Right lobe of liver (tissue), 6 donors: ENCODE results near the gene ST7. TPM values are rescaled to one million over a fixed set of nuclear protein-coding genes. Genes with fewer than 3 reads are reported as not detected.

Source experiments
- ATAC-seq, 4 donors: fragments of 200-7000 bp; cut with Tn5 transposase; one replicate each; pipeline ENCODE4 v1.9.1; 2020; ENCODE audit warnings: mild to moderate bottlenecking in 4 of 4, moderate library complexity in 4 of 4
- DNase-seq, 3 donors: peaks; one replicate each; pipeline ENCODE4 v3.0.0-alpha.2; 2020
- H3K27ac ChIP-seq, 3 donors: fragments of 200-600 bp; one replicate each; pipeline ENCODE4 v1.8.0; 2022
- H3K27me3 ChIP-seq, 2 donors: fragments of 200-600 bp; one replicate each; pipeline ENCODE4 v1.8.0; 2022
- H3K36me3 ChIP-seq, 4 donors: fragments of 200-600 bp; sonication (generic) in 1 of 4; one replicate each; pipeline versions ENCODE4 v1.5.1 to v1.8.0; 2017 to 2022; ENCODE audit warnings: control low read depth in 1 of 4
- H3K4me1 ChIP-seq, 4 donors: fragments of 200-600 bp; sonication (generic) in 1 of 4; one replicate each; pipeline versions ENCODE4 v1.5.1 to v1.8.0; 2017 to 2022; ENCODE audit warnings: control low read depth in 1 of 4
- H3K4me3 ChIP-seq, 3 donors: fragments of 200-600 bp; one replicate each; pipeline ENCODE4 v1.8.0; 2022
- H3K9me3 ChIP-seq, 4 donors: fragments of 200-600 bp; sonication (generic) in 1 of 4; one replicate each; pipeline versions ENCODE4 v1.5.1 to v1.8.0; 2017 to 2022; ENCODE audit warnings: control low read depth in 1 of 4
- CTCF ChIP-seq, 4 donors: fragments of 200-600 bp in 3 of 4; fragments of 450-650 bp in 1 of 4; IDR thresholded peaks; one replicate each; pipeline versions ENCODE4 v1.5.1 to v1.8.0; 2016 to 2022; ENCODE audit warnings: antibody characterized with exemption in 4 of 4, mild to moderate bottlenecking in 2 of 4
- POLR2A ChIP-seq: fragments of 450-650 bp; IDR thresholded peaks from one replicate; pipeline ENCODE4 v1.6.1; 2017; ENCODE audit warnings: antibody characterized with exemption, mild to moderate bottlenecking
- WGBS: methylation state at CpG from one replicate; pipeline ENCODE4 v1.1.6; 2018; ENCODE audit warnings: low coverage, low lambda C conversion rate; ENCODE audit not compliant: insufficient coverage; ENCODE audit errors: missing lambda C conversion rate; 5-methylcytosine and 5-hydroxymethylcytosine counted together
- intact Hi-C, 2 donors: fragments of 100-400 bp; cut with DNase I; formaldehyde crosslinking; loops; one replicate each; pipeline versions ENCODE4 v1.11.2 to v1.14.1; 2022
- total RNA-seq, 6 experiments: library from RNA; depleted of rRNA in 2 of 6; stranded (reverse); fragments of >200 nt in 2 of 6; fragmentation: NEBNext Ultra II Directional in 3 of 6; extraction: Animal tissue kit (Norgen Biotek cat#: 25700) in 3 of 6; gene quantifications; one replicate each; pipeline versions ENCODE4 v1.1.0 to v1.2.4, GENCODE V29; 2016 to 2023
- donor health status: DM: no; HTN: yes; CAD: no.
- donor health status: DM: no; HTN: no; CAD: no.
- donor health status: DM: no; HTN: no; CAD: no.
- donor health status: DM: no; HTN: yes; CAD: no.
- donor health status: DM: no; HTN: yes; CAD: no.

ST7 gene
- total RNA-seq, 6 experiments from 2014 or later = 17.4 to 29.9 (median 22.4) TPM

- no peak for ATAC-seq
- no peaks in the 10 kb centered on the region for H3K9me3 ChIP-seq
These were observed 58.3 kb downstream of the ST7 start for GRCh38 chr7:117011419-117012260.

GRCh38 chr7:117012284-117012683 lies 59.0 kb downstream of the ST7 start:
- intact Hi-C loops = no loop called here
- ATAC-seq = no peak
- no peak overlapping the region for H3K4me3 ChIP-seq
- no peak for DNase-seq
- H3K27me3 ChIP-seq = no peaks in the 10 kb centered on the region
- no peaks in the 10 kb centered on the region for H3K36me3 ChIP-seq
- no peak overlapping the region for H3K27ac ChIP-seq
- 56% methylated on average over 2 of the region's 2 CpGs for WGBS
- TF ChIP-seq POLR2A (no peak), CTCF (IDR thresholded peaks at IDR 0.05) (no peak)
- H3K4me1 ChIP-seq = peaks cover 0 to 15% (median 7%) of the 10 kb centered on the region in 4 donors
- no peaks in the 10 kb centered on the region for H3K9me3 ChIP-seq

More at GRCh38 chr7:117011419-117012260, 58.3 kb downstream of the ST7 start:
- no peak overlapping the region for H3K27ac ChIP-seq
- H3K4me1 ChIP-seq = peaks cover 0 to 15% (median 7%) of the 10 kb centered on the region in 4 donors
- WGBS = 63% methylated on average over 6 of the region's 6 CpGs
- no peak for TF ChIP-seq POLR2A
- no peak overlapping the region for H3K4me3 ChIP-seq
- H3K27me3 ChIP-seq = no peaks in the 10 kb centered on the region
- no peak for DNase-seq
- intact Hi-C loops = no loop called here
- no peaks in the 10 kb centered on the region for H3K36me3 ChIP-seq

GRCh38 chr7:117012696-117013095 lies 59.4 kb downstream of the ST7 start:
- Histone ChIP-seq H3K4me1 (peaks cover 0 to 15% (median 7%) of the 10 kb centered on the region in 4 donors), H3K36me3 (no peaks in the 10 kb centered on the region), H3K27ac (no peak overlapping the region), H3K27me3 (no peaks in the 10 kb centered on the region), H3K9me3 (no peaks in the 10 kb centered on the region), H3K4me3 (no peak overlapping the region)
- 73% methylated on average over 1 of the region's 1 CpG for WGBS
- TF ChIP-seq POLR2A (no peak), CTCF (IDR thresholded peaks at IDR 0.05) (peak; percentile 18 to 26 (median 21))
- intact Hi-C loops = no loop called here
- DNase-seq (no peak), ATAC-seq (peak in 3 of 4 donors; percentile 37 to 44 (median 39))

GRCh38 chr7:117014099-117014656 lies 60.9 kb downstream of the ST7 start:
- intact Hi-C loops = no loop called here
- no peaks in the 10 kb centered on the region for H3K27me3 ChIP-seq
- no peak for DNase-seq
- WGBS = 36% methylated on average over 2 of the region's 2 CpGs
- H3K9me3 ChIP-seq = no peaks in the 10 kb centered on the region
- ATAC-seq = peak in 1 of 4 donors; percentile 7
- H3K27ac ChIP-seq = peak overlapping the region in 1 of 3 donors; percentile 22
- peaks cover 0 to 15% (median 7%) of the 10 kb centered on the region in 4 donors for H3K4me1 ChIP-seq
- TF ChIP-seq POLR2A (no peak), CTCF (IDR thresholded peaks at IDR 0.05) (no peak)
- H3K36me3 ChIP-seq = no peaks in the 10 kb centered on the region
- H3K4me3 ChIP-seq = no peak overlapping the region

DNA sequence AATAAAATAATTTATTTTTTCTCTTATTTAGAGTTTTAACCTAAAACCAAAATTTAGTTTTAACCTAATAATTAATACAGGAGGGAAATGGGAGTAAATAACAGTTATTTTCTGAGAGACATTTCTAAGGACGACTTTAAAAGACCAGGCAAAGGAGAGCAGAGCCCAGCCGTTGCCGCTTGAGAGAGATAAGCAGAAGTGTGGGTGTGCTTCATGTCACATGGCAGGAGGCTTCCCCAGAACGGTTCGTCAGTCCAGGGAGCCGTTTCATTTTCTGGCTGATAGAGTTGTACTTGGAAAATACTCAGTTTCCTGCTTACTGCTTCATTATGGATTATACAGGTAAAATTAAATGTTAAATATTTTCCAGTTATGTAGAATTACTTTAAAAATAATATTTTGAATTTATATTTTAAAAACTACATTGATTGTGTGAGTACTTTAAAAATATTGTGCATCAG lies 61.4 kb downstream of the ST7 start:
- 5% methylated on average over 6 of the region's 6 CpGs for whole genome bisulfite sequencing
- Histone ChIP-seq H3K36me3 (no peaks in the 10 kb centered on the region), H3K27me3 (no peaks in the 10 kb centered on the region), H3K27ac (peak overlapping the region in 2 of 3 donors; percentile 0 to 22), H3K4me3 (no peak overlapping the region), H3K9me3 (no peaks in the 10 kb centered on the region), H3K4me1 (peaks cover 0 to 15% (median 7%) of the 10 kb centered on the region in 4 donors)
- ATAC-seq = peak; percentile 93 to 99 (median 97)
- DNase-seq = peak; percentile 66 to 68 (median 67)
- no peak for TF ChIP-seq CTCF (IDR thresholded peaks at IDR 0.05)
- no peak for TF ChIP-seq POLR2A
- intact Hi-C loops = no loop called here
